Activated CD4-positive, alpha-beta T cell treated with anti-CD3 and anti-CD28 coated beads for 4 hours (primary cell): Measurements from ENCODE around the gene RDH8.

ENCODE experiments used
- DNase-seq, 2 donors: peaks; one replicate each; pipeline ENCODE4 v3.0.0-alpha.2; 2020

The RDH8 gene

DNA sequence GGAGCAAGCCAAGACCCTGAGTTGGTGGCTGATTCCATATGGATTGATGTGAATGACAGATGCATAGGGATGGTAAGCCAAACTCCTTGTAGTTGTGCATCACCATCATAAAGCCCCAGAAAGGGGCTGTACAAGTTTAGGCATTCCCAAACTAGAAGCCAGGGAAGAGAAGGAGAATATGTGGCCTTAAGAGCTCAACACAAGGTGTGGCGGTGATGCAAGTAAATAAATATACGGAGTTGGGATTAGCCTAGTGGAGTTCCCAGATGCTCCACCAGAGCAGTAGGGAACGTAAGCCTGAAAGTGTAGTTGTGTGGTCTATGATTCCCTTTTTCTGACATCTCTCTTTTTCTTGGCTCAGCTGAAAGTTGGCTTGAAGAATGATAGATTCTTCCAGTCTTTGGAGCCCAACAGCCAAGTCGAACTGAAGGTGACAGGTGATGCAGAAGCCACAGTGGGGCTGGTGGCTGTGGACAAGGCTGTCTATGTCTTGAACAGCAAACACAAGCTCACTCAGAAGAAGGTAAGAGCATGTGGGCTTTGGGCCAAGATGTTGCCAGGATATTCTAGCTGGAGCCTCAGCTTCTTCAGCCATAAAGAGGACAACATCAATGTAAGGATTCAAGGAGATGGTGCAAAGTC lies 30.1 kb downstream of the RDH8 start:
- DNase-seq = no peak

GRCh38 chr19:10044390-10044789 lies 31.1 kb downstream of the RDH8 start:
- DNase-seq = no peak

DNA sequence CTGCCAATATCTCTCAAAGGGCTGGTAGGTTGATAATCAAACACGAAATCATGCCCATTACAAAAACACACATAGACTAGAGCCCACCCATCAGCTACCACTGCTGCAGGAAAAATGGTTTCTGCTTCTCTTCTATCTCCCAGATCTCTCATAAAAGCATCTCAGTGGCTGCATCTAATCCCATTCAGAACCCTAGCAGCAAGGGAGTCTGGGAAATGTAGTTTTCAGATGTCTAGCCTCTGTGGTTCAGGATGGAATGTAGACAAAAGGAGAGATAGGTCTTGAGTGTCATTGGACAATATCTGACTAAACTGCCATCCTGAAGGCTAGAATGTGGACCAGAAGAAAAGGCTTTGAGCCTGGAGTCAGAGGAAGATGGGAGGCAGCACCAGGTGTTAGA lies 32.1 kb downstream of the RDH8 start:
- DNase-seq = no peak

DNA sequence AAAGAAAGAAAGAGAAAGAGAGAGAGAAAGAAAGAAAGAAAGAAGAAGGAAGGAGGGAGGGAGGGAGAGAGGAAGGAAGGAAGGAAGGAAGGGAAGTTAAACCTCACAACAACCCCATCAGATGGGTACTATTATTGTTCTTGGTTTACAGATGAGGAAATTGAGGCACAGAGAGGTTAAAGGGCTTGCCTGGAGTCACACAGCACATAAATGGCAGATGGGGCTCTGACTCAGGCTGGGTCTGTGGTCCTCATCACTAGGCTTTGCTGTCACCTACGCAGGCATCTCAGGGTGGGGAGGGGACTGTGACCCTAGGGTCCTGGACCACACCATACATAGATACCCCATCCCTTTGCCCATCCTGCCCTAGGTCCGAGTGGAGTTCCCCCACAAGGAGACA lies 36.3 kb downstream of the RDH8 start:
- no peak for DNase-seq

GRCh38 chr19:10052602-10053360 lies 39.5 kb downstream of the RDH8 start:
- DNase-seq = no peak

DNA sequence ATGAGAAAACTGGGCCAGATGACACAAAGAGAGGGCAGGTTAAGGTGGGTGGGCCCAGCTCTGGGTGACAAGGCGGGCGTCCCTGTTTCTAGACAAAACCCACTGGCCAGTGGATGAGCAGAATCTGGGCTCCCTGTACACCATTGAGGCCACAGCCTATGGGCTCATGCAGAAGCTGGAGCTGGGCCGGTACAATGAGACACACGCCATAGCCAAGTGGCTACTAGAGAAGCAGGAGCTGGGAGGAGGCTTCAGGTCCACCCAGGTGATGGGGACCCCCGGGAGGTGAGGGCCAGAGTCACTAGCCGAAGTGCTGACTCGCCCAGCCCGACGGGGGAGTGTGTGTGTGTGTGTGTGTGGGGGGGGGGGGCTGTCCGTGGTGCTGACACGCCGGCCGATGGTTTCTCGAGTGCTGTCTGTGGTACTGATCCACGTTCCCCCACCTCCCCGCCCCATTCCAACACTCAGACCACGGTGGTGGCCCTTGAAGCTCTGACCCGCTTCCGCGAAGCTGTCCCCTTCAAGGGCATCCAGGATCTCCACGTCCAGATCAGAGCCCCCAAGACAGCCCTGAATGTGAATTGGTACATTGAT lies 48.5 kb downstream of the RDH8 start:
- DNase-seq = no peak

GRCh38 chr19:10068205-10068604 lies 54.9 kb downstream of the RDH8 start:
- DNase-seq = no peak

- no peak for DNase-seq
Measured at GRCh38 chr19:10069046-10069445, 55.8 kb downstream of the RDH8 start.

GRCh38 chr19:10070730-10071446 lies 57.6 kb downstream of the RDH8 start:
- DNase-seq = no peak
